Measurements from ENCODE around the gene GRB10. TPM values are rescaled to one million over a fixed set of nuclear protein-coding genes. Genes with fewer than 3 reads are reported as not detected.
A peak's percentile ranks its signal among the peaks of the same experiment; 100 is the strongest.

Gene GRB10
- total RNA-seq, 4 donors from 2014 or later: 8.8 to 55.7 (median 14.3) TPM

DNA sequence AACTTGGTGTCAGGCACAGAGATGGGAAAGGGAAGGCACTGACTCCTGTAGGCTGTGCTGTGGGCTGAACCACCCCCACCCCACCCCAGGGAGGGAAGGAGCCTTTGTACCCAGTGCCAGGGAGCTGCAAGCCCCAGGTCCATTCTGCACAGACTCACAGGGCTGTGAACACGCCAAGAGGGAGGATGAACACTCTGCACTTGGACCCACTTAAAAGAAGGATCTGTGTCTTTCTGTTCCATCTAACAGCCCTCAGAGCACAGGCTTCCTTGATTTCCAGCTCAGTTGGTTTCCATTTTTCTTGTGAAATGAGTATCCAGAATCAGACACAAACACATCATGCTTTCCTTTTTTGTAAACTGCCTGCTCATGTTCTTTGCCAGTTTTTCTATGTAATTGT, 84.9 kb downstream of the GRB10 start:
- TF ChIP-seq POLR2A (IDR thresholded peaks at IDR 0.05) (no peak), POLR2AphosphoS5 (IDR thresholded peaks at IDR 0.05) (peak in 1 of 3 donors; percentile 28)
- H3K4me3 ChIP-seq: no peak overlapping the region
- H3K4me1 ChIP-seq: peaks cover 5 to 23% (median 10%) of the 10 kb centered on the region in 4 donors
- H3K27ac ChIP-seq: peak overlapping the region; percentile 59 to 72 (median 60)
- intact Hi-C loops (cut with DNase I; ENCODE audit: low total_unique reads) (no loop called here), in situ Hi-C loops (cut with MboI; ENCODE audit: low pct_ligation_motif_present in 1 of 4, low pct_unique_long_range_greater_than_20kb in 1 of 4, low sequenced_read_pairs in 3 of 4) (no loop called here)
- no peaks in the 10 kb centered on the region for H3K27me3 ChIP-seq
- no peak for DNase-seq
- 50% methylated on average over 1 of the region's 1 CpG; no CpG with 5 or more reads in 1 of the 2 donors for WGBS, 2 donors (ENCODE audit: low coverage in 1 of 2)
- no peaks in the 10 kb centered on the region for H3K36me3 ChIP-seq
- no peaks in the 10 kb centered on the region for H3K9me3 ChIP-seq

DNA sequence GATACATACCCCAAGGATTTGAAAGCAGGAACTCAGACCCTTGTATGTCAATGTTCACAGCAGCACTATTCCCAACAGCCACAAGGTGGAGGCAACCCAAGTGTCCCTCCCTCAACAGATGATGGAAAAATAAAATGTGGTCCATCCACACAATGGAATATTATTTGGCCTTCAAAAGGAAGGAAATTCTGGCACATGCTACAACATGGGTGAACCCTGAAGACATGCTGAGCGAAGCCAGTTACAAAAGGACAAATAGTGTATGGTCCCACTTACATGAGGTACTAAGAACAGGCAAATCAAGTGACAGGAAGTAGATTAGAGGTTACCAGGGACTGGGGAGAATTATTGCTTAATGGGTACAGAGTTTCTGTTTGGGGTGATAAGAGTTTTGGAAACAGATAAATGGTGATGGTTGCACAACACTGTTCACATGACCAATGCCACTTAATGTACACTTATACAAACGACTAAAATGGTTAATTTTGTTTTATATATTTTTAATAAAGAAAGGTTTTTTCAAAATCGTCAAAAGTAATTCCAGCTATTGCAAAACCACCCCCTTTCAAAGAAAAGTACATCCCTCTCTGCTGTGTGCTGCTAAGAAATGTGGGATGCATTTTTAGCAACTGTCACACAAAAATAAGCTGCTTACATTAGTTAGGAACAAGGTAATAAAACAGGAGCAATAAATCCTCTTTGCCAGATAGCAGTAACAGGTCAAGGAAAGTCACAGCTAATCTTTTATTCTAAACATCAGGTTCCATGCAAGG, 85.7 kb downstream of the GRB10 start:
- Histone ChIP-seq H3K27ac (peak overlapping the region; percentile 59 to 72 (median 60)), H3K27me3 (no peaks in the 10 kb centered on the region), H3K36me3 (no peaks in the 10 kb centered on the region), H3K9me3 (no peaks in the 10 kb centered on the region), H3K4me1 (peaks cover 5 to 23% (median 10%) of the 10 kb centered on the region in 4 donors), H3K4me3 (no peak overlapping the region)
- in situ Hi-C loops (cut with MboI; ENCODE audit: low pct_ligation_motif_present in 1 of 4, low pct_unique_long_range_greater_than_20kb in 1 of 4, low sequenced_read_pairs in 3 of 4) (no loop called here), intact Hi-C loops (cut with DNase I; ENCODE audit: low total_unique reads) (no loop called here)
- TF ChIP-seq, protein P1, sequence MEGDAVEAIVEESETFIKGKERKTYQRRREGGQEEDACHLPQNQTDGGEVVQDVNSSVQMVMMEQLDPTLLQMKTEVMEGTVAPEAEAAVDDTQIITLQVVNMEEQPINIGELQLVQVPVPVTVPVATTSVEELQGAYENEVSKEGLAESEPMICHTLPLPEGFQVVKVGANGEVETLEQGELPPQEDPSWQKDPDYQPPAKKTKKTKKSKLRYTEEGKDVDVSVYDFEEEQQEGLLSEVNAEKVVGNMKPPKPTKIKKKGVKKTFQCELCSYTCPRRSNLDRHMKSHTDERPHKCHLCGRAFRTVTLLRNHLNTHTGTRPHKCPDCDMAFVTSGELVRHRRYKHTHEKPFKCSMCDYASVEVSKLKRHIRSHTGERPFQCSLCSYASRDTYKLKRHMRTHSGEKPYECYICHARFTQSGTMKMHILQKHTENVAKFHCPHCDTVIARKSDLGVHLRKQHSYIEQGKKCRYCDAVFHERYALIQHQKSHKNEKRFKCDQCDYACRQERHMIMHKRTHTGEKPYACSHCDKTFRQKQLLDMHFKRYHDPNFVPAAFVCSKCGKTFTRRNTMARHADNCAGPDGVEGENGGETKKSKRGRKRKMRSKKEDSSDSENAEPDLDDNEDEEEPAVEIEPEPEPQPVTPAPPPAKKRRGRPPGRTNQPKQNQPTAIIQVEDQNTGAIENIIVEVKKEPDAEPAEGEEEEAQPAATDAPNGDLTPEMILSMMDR (IDR thresholded peaks at IDR 0.05): peak; percentile 36 to 51 (median 47)
- no peak for TF ChIP-seq POLR2A (IDR thresholded peaks at IDR 0.05)
- WGBS, 2 donors (ENCODE audit: low coverage in 1 of 2): 55 to 57% methylated on average over 3 of the region's 3 CpGs
- DNase-seq: no peak

DNA sequence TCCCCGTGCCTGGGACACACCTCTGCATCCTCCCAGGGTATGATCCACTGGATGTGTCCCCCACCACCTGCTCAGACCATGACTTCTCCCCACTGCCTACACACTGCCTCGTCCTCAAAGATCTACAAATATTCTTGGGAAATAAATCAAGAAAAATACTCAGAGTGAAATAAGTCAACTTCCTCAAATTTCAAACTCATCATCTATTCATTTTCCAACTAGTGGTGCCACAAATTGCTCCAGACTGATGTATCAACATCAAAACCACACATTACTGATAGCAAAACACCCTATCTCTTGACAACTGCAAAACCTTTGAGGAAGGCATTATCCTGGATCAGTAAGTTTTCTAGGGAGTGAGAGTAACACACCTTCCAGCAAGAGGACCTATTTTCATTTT, 87.7 kb downstream of the GRB10 start:
- no peaks in the 10 kb centered on the region for H3K9me3 ChIP-seq
- H3K4me1 ChIP-seq: peaks cover 5 to 23% (median 10%) of the 10 kb centered on the region in 4 donors
- DNase-seq: no peak
- no peak overlapping the region for H3K27ac ChIP-seq
- WGBS, 2 donors (ENCODE audit: low coverage in 1 of 2): 58 to 83% methylated on average over 2 of the region's 2 CpGs
- no peaks in the 10 kb centered on the region for H3K36me3 ChIP-seq
- no peaks in the 10 kb centered on the region for H3K27me3 ChIP-seq
- in situ Hi-C loops (cut with MboI; ENCODE audit: low pct_ligation_motif_present in 1 of 4, low pct_unique_long_range_greater_than_20kb in 1 of 4, low sequenced_read_pairs in 3 of 4) (no loop called here), intact Hi-C loops (cut with DNase I; ENCODE audit: low total_unique reads) (no loop called here)
- TF ChIP-seq EP300 (IDR thresholded peaks at IDR 0.05; ENCODE audit: low read depth): no peak
- TF ChIP-seq POLR2A (IDR thresholded peaks at IDR 0.05): no peak
- TF ChIP-seq, protein P1 (IDR thresholded peaks at IDR 0.05): no peak
- no peak for TF ChIP-seq POLR2AphosphoS5 (IDR thresholded peaks at IDR 0.05)
- no peak overlapping the region for H3K4me3 ChIP-seq

DNA sequence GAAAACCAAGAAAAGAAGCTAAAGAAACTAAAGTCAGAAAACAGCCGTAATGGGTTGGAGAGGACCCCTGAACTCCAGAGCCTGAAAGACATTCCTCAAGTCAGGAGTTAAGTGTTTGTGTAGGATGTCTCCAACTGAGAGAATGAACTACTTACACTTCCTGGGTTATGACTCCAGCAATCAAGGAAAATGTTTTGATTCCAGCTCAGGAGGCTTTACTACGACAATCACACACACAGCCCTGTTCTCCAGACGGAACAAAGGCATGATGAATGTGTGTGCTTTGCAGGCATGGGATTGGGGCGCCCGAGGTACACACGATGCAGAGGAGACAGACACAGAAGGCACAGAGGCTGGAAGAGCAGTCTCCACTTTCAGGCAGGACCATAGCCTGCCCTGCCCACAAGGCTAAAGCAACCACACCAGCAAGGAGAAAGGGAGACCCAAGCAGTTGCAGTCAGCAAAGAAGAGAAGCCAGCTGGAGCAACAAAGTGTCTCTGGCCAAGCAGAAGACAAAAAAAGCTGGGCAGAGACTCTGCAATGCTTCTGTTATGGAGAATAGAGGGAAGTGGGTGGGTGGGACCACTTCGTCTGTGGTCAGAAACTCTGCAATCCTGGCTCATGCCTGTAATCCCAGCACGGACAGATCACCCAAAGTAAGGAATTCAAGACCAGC, 89.1 kb downstream of the GRB10 start:
- DNase-seq: no peak
- in situ Hi-C loops (cut with MboI; ENCODE audit: low pct_ligation_motif_present in 1 of 4, low pct_unique_long_range_greater_than_20kb in 1 of 4, low sequenced_read_pairs in 3 of 4) (no loop called here), intact Hi-C loops (cut with DNase I; ENCODE audit: low total_unique reads) (no loop called here)
- Histone ChIP-seq H3K4me3 (no peak overlapping the region), H3K36me3 (no peaks in the 10 kb centered on the region), H3K9me3 (no peaks in the 10 kb centered on the region), H3K27ac (no peak overlapping the region), H3K4me1 (peaks cover 5 to 22% (median 10%) of the 10 kb centered on the region in 4 donors), H3K27me3 (no peaks in the 10 kb centered on the region)
- no peak for TF ChIP-seq POLR2AphosphoS5 (IDR thresholded peaks at IDR 0.05)
- WGBS, 2 donors (ENCODE audit: low coverage in 1 of 2): 73 to 82% methylated on average over 4 to 8 of the region's 8 CpGs

DNA sequence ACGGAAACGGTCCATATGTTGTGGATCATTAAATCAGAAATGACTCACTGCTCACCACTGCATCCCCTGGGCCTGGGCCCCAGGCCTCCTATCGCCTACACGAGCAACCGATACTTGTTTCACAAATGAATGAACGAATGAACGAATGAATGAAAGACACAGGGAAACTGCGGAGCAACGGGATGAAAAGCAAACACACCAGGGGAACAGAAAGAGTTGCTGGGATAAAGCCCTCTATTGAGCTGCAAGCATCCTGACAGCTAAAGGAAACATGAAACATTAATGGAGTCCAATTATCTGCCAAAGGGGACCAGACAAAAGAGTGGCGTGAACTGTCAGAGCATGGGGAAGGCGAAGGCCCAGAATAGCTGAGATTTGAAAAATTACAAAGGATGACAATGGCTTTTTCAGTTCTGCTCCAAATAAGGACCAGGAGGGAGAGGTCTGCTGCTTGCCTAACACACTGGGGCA, 92.1 kb downstream of the GRB10 start:
- Histone ChIP-seq H3K4me3 (no peak overlapping the region), H3K36me3 (no peaks in the 10 kb centered on the region), H3K9me3 (no peaks in the 10 kb centered on the region), H3K4me1 (peaks cover 0 to 21% (median under 1%) of the 10 kb centered on the region in 4 donors), H3K27me3 (no peaks in the 10 kb centered on the region), H3K27ac (no peak overlapping the region)
- 76 to 86% methylated on average over 9 to 11 of the region's 11 CpGs for WGBS, 2 donors (ENCODE audit: low coverage in 1 of 2)
- in situ Hi-C loops (cut with MboI; ENCODE audit: low pct_ligation_motif_present in 1 of 4, low pct_unique_long_range_greater_than_20kb in 1 of 4, low sequenced_read_pairs in 3 of 4) (no loop called here), intact Hi-C loops (cut with DNase I; ENCODE audit: low total_unique reads) (no loop called here)
- TF ChIP-seq POLR2AphosphoS5 (IDR thresholded peaks at IDR 0.05) (no peak), EP300 (IDR thresholded peaks at IDR 0.05; ENCODE audit: low read depth) (no peak), POLR2A (IDR thresholded peaks at IDR 0.05) (no peak)
- TF ChIP-seq, protein P1 (IDR thresholded peaks at IDR 0.05): no peak
- no peak for DNase-seq
